HepG2 (cell line): ENCODE measurements around the gene TTLL11. TPM values are rescaled to one million over a fixed set of nuclear protein-coding genes. Genes with fewer than 3 reads are reported as not detected.

Experiments
- ARID5B ChIP-seq: IDR thresholded peaks from 2 replicates; pipeline ENCODE4 v1.4.0; 2020; ENCODE audit warnings: mild to moderate bottlenecking, missing genetic modification reagents
- CAMTA2 ChIP-seq: sonication (generic); formaldehyde crosslinking; IDR thresholded peaks from 2 replicates; pipeline ENCODE4 v1.4.0; 2020; ENCODE audit warnings: mild to moderate bottlenecking, missing genetic modification reagents, borderline replicate concordance
- KDM5A ChIP-seq: fragments of 200-600 bp; sonication (generic); IDR thresholded peaks from 2 replicates; pipeline ENCODE4 v1.7.0; 2018; ENCODE audit warnings: antibody characterized with exemption, mild to moderate bottlenecking, low read length, borderline replicate concordance
- MAX ChIP-seq: IDR thresholded peaks from 2 replicates; pipeline ENCODE4 v1.6.1; 2012; ENCODE audit warnings: inconsistent platforms
- MIER2 ChIP-seq: IDR thresholded peaks from 2 replicates; pipeline ENCODE4 v1.6.1; 2016; ENCODE audit warnings: missing biosample characterization, missing genetic modification reagents
- MYNN ChIP-seq: sonication (generic); formaldehyde crosslinking; IDR thresholded peaks from 2 replicates; pipeline ENCODE4 v1.4.0; 2020; ENCODE audit warnings: mild to moderate bottlenecking, low read depth, missing genetic modification reagents
- NCOA2 ChIP-seq: sonication (generic); formaldehyde crosslinking; IDR thresholded peaks from 2 replicates; pipeline ENCODE4 v1.8.0; 2022; ENCODE audit warnings: inconsistent platforms
- NFKB2 ChIP-seq: sonication (generic); formaldehyde crosslinking; IDR thresholded peaks from 2 replicates; pipeline ENCODE4 v1.4.0; 2020; ENCODE audit warnings: missing genetic modification reagents, borderline replicate concordance
- POLR2G ChIP-seq: fragments of 200-400 bp; formaldehyde crosslinking; IDR thresholded peaks from 2 replicates; pipeline ENCODE4 v1.6.1; 2018; ENCODE audit warnings: mild to moderate bottlenecking, low read depth, low read length, moderate library complexity
- SATB2 ChIP-seq: sonication (generic); formaldehyde crosslinking; IDR thresholded peaks from 2 replicates; pipeline ENCODE4 v1.5.0; 2020; ENCODE audit warnings: missing genetic modification reagents
- SIX4 ChIP-seq: sonication (generic); formaldehyde crosslinking; IDR thresholded peaks from 2 replicates; pipeline ENCODE4 v1.4.0; 2020; ENCODE audit warnings: missing genetic modification reagents
- SP2 ChIP-seq: sonication (generic); formaldehyde crosslinking; IDR thresholded peaks from 2 replicates; pipeline ENCODE4 v1.5.1; 2020; ENCODE audit warnings: mild to moderate bottlenecking, missing genetic modification reagents
- SPEN ChIP-seq: sonication (generic); formaldehyde crosslinking; IDR thresholded peaks from 2 replicates; pipeline ENCODE4 v1.5.1; 2020; ENCODE audit warnings: low read depth, mild to moderate bottlenecking, missing genetic modification reagents
- TEF ChIP-seq: sonication (generic); formaldehyde crosslinking; IDR thresholded peaks from 2 replicates; pipeline ENCODE4 v1.5.0; 2020; ENCODE audit warnings: missing genetic modification reagents
- THYN1 ChIP-seq: sonication (generic); formaldehyde crosslinking; IDR thresholded peaks from 2 replicates; pipeline ENCODE4 v1.8.1; 2023; ENCODE audit warnings: low read depth, mild to moderate bottlenecking, moderate library complexity, missing genetic modification reagents, borderline replicate concordance
- ZBTB38 ChIP-seq: sonication (generic); formaldehyde crosslinking; IDR thresholded peaks from 2 replicates; pipeline ENCODE4 v1.5.1; 2020; ENCODE audit warnings: mild to moderate bottlenecking, missing genetic modification reagents
- ZBTB44 ChIP-seq: sonication (generic); formaldehyde crosslinking; IDR thresholded peaks from 2 replicates; pipeline ENCODE4 v1.4.0; 2020; ENCODE audit warnings: missing genetic modification reagents
- ZFP37 ChIP-seq: sonication (generic); formaldehyde crosslinking; IDR thresholded peaks from 2 replicates; pipeline ENCODE4 v1.4.0; 2020; ENCODE audit warnings: missing genetic modification reagents, borderline replicate concordance
- ZNF251 ChIP-seq: sonication (generic); formaldehyde crosslinking; IDR thresholded peaks from 2 replicates; pipeline ENCODE4 v1.9.0; 2021; ENCODE audit warnings: mild to moderate bottlenecking, missing genetic modification reagents
- ZNF331 ChIP-seq: sonication (generic); formaldehyde crosslinking; IDR thresholded peaks from 2 replicates; pipeline ENCODE4 v1.4.0; 2020; ENCODE audit warnings: missing genetic modification reagents
- ZNF431 ChIP-seq: sonication (generic); formaldehyde crosslinking; IDR thresholded peaks from 2 replicates; pipeline ENCODE4 v1.9.0; 2022; ENCODE audit warnings: missing genetic modification reagents, low read depth, mild to moderate bottlenecking, borderline replicate concordance
- ZNF570 ChIP-seq: sonication (generic); formaldehyde crosslinking; IDR thresholded peaks from 2 replicates; pipeline ENCODE4 v1.4.0; 2020; ENCODE audit warnings: mild to moderate bottlenecking, missing genetic modification reagents, borderline replicate concordance
- ZNF766 ChIP-seq: sonication (generic); formaldehyde crosslinking; IDR thresholded peaks from 2 replicates; pipeline ENCODE4 v1.5.0; 2020; ENCODE audit warnings: missing genetic modification reagents, borderline replicate concordance
- ZNF790 ChIP-seq: sonication (generic); formaldehyde crosslinking; IDR thresholded peaks from 2 replicates; pipeline ENCODE4 v1.8.0; 2022; ENCODE audit warnings: missing genetic modification reagents, mild to moderate bottlenecking, borderline replicate concordance
- ZSCAN5A ChIP-seq: sonication (generic); formaldehyde crosslinking; IDR thresholded peaks from 2 replicates; pipeline ENCODE4 v1.8.0; 2022; ENCODE audit warnings: mild to moderate bottlenecking, missing genetic modification reagents, borderline replicate concordance
- polyA plus RNA-seq, 8 experiments: library from polyadenylated mRNA; depleted of rRNA in 3 of 8; stranded (reverse) in 7 of 8; unstranded in 1 of 8; fragments of >200 nt; fragmentation: Illumina TruSeq in 4 of 8; extraction: Trizol in 4 of 8; gene quantifications; 2 replicates each; pipeline versions ENCODE4 v1.2.1 to v1.2.3, GENCODE V29; 2011 to 2016; ENCODE audit warnings: low read depth in 4 of 8, missing spikeins in 1 of 8, mixed read lengths in 1 of 8; ENCODE audit not compliant: insufficient read depth in 1 of 8
- total RNA-seq, 5 experiments: library from RNA; depleted of rRNA; stranded (reverse); fragments of >200 nt; fragmentation: Illumina TruSeq; extraction: Trizol; gene quantifications; 2 replicates each; pipeline ENCODE4 v1.2.3, GENCODE V29; 2016; ENCODE audit warnings: low read depth in 1 of 5

Gene TTLL11
- total and polyA plus RNA-seq, 2 of the 13 experiments (the other 11 are each of a cell fraction or from before 2014, with no cell fraction given): 4.5 to 5.2 TPM

- TF ChIP-seq ZSCAN5A: no peak
- no peak for TF ChIP-seq ZBTB38 (CRISPR knock-in tag)
- TF ChIP-seq POLR2G: no peak
- no peak for TF ChIP-seq MYNN (CRISPR knock-in tag)
- no peak for TF ChIP-seq SPEN
- TF ChIP-seq ZNF431 (CRISPR knock-in tag): no peak
- TF ChIP-seq KDM5A: no peak
- TF ChIP-seq MIER2 (CRISPR knock-in tag): no peak
- no peak for TF ChIP-seq NFKB2 (CRISPR knock-in tag)
- no peak for TF ChIP-seq TEF
- TF ChIP-seq ZNF570: no peak
- peak; percentile 66 for TF ChIP-seq ARID5B (CRISPR knock-in tag)
- no peak for TF ChIP-seq CAMTA2
- TF ChIP-seq SIX4 (CRISPR knock-in tag): no peak; the same call in 1 of the 2 replicates
- no peak for TF ChIP-seq ZNF766 (CRISPR knock-in tag)
- TF ChIP-seq NCOA2: peak; percentile 51
- no peak for TF ChIP-seq MAX
- TF ChIP-seq ZFP37 (CRISPR knock-in tag): no peak
- TF ChIP-seq SATB2 (CRISPR knock-in tag): no peak
- 0 out of 2 replicates have a peak, but pooled peaks have one; percentile 15 for TF ChIP-seq ZNF331 (CRISPR knock-in tag)
- no peak for TF ChIP-seq ZNF790 (CRISPR knock-in tag)
- no peak for TF ChIP-seq SP2 (CRISPR knock-in tag)
- no peak for TF ChIP-seq ZBTB44
- TF ChIP-seq THYN1: no peak
- TF ChIP-seq ZNF251 (CRISPR knock-in tag): no peak
Measured at GRCh38 chr9:121991307-121991661, 101.8 kb downstream of the TTLL11 start (continued).
